DMS53 treated with DMSO at 0.1 percent for 48 hours (cell line): Measurements from ENCODE around the gene ATOSA.
A peak's percentile ranks its signal among the peaks of the same experiment; 100 is the strongest.

ENCODE experiments used
- DNase-seq: peaks from one replicate; lab custom pipeline; 2025; ENCODE audit not compliant: unreplicated experiment; lab: John Stamatoyannopoulos, UW

ATOSA gene

GRCh38 chr15:52652984-52653383 lies 26.2 kb downstream of the ATOSA start:
- no peak for DNase-seq

- no peak for DNase-seq
Measured at GRCh38 chr15:52652286-52652685, 26.9 kb downstream of the ATOSA start.

GRCh38 chr15:52651868-52652267 lies 27.3 kb downstream of the ATOSA start:
- peak; percentile 70 for DNase-seq

- DNase-seq, result no peak
Measured at GRCh38 chr15:52651114-52651513, 28.1 kb downstream of the ATOSA start.

GRCh38 chr15:52649686-52650085 lies 29.5 kb downstream of the ATOSA start:
- DNase-seq, result no peak

GRCh38 chr15:52645916-52646315 lies 33.3 kb downstream of the ATOSA start:
- no peak for DNase-seq

- DNase-seq, result no peak
Measured at GRCh38 chr15:52642386-52643361, 36.5 kb downstream of the ATOSA start.

GRCh38 chr15:52636459-52636858 lies 42.7 kb downstream of the ATOSA start:
- no peak for DNase-seq

GRCh38 chr15:52635908-52636307 lies 43.3 kb downstream of the ATOSA start:
- DNase-seq, result no peak
